ENCODE data around the gene SH3RF1.

The SH3RF1 gene

GRCh38 chr4:169045862-169046584, 224.7 kb downstream of the SH3RF1 start:
- DNase-seq (ENCODE audit: extremely low read depth, low read depth), result no peak
- TF ChIP-seq CTCF (IDR thresholded peaks at IDR 0.05; ENCODE audit: low read depth, low read length), result no peak; the same call in 1 of the 2 replicates

- no peak for TF ChIP-seq CTCF (IDR thresholded peaks at IDR 0.05; ENCODE audit: low read depth, low read length)
- no peak for DNase-seq (ENCODE audit: extremely low read depth, low read depth)
These were observed 225.9 kb downstream of the SH3RF1 start for GRCh38 chr4:169044714-169045447.
